Tongue (tissue), 2 donors: Measurements from ENCODE around the gene BTNL8. TPM values are rescaled to one million over a fixed set of nuclear protein-coding genes. Genes with fewer than 3 reads are reported as not detected.
A peak's percentile ranks its signal among the peaks of the same experiment; 100 is the strongest.
"Not testable (repeated sequence)": the region's sequence is repeated elsewhere in the genome, so short reads cannot be mapped to it uniquely, and the experiment has no call there.

Experiments used
- DNase-seq: peaks from one replicate; pipeline ENCODE4 v3.0.0-alpha.2; 2015
- total RNA-seq: library from RNA; depleted of rRNA; stranded (reverse); fragments of >200 nt; gene quantifications from one replicate; pipeline ENCODE4 v1.2.3, GENCODE V29; 2014

The BTNL8 gene
- total RNA-seq, 1 donor from 2014 or later = not detected

DNA sequence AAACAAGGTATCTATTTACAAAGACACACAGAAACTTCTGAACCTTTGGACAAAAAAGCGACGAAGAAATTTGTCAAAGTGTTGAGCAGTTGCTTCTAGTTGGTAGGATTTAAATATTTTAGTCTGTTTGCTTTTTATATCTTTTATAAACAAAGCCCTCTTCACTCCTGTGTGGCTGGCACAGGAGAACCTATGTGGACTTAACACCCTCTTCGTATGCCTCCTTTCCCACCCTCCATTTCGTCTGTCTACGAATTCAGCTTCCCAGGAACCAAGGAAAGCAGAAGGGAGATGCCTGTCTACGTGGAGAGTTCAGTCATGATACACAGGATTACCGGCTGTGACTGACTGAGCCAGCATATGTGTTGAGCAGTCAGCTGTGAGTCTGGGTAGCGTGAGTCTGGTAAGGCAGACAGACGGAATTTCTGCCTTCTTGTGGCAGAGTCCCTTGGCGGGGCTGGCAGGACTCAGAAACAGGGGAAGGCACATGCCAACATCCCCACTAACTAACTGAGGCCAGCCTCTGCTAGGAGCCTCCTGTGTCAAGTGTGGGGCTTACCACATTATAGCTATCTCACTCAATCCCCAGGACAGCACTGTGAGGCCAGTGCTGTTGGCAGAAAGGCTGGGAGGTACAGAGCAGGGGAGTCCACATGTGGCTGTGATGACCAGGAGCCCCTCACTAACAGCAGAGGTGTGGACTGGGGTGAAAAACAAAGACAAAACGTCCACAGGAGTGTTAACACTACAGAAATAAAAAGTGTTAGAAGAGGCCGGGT, 24.0 kb upstream of the BTNL8 start:
- DNase-seq = no peak

DNA sequence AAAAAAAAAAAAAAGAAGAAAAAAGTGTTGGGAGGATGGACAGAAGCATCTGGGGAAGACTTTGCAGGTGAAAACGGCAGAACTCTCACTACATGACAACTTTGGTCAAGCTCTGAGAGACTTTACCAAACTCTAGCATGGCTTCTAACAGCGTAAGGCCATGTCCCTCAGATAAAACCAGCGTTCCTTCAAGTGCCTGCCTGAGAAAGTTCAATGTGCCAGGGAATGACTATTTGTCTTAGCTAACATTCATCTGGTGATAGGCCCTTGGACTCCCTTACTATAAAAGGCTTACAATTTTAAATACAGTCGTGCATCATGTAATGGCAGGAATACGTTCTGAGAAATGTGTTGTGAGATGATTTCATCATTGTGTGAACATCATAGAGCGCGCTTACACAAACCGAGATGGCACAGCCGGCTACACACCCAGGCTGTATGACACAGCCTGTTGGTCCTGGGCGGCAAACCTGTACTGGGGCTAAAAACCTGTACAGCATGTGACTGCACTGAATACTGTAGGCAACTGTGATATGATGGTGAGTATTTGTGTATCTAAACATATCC, 23.0 kb upstream of the BTNL8 start:
- no peak for DNase-seq

DNA sequence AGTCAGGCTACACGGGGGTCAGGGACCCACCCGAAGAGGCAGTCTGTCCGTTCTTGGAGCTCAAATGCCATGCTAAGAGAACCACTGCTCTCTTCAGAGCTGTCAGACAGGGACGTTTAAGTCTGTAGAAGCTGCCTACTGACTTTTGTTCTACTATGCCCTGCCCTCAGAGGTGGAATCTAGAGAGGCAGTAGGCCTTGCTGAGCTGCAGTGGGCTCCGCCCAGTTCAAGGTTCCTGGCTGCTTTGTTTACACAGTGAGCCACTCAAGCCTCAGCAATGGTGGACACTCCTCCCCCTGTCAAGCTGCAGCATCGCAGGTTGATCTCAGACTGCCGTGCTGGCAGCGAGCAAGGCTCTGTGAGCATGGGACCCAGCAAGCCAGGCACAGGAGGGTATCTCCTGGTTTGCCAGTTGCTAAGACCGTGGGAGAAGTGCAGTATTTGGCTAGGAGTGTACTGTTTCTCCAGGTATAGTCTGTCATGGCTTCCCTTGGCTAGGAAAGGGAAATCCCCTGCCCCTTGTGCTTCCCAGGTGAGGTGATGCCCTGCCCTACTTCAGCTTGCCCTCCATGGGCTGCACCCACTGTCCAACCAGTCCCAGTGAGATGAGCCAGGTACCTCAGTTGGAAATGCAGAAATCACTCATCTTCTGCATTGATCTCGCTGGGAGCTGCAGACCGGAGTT, 13.0 kb upstream of the BTNL8 start:
- DNase-seq = not testable (repeated sequence)

DNA sequence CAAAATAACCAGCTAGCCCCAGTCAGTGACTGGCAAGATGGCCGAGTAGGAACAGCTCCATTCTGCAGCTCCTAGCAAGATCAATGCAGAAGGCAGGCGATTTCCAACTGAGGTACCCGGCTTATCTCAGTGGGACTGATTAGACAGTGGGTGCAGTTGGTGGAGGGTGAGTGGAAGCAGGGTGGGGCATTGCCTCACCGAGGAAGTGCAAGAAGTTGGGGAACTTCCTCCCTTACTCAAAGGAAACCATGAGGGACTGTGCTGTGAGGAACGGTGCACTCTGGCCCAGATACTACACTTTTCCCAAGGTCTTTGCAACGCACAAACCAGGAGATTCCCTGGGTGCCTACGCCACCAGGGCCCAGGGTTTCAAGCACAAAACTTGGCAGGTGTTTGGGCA, 9.6 kb upstream of the BTNL8 start:
- DNase-seq = no peak

DNA sequence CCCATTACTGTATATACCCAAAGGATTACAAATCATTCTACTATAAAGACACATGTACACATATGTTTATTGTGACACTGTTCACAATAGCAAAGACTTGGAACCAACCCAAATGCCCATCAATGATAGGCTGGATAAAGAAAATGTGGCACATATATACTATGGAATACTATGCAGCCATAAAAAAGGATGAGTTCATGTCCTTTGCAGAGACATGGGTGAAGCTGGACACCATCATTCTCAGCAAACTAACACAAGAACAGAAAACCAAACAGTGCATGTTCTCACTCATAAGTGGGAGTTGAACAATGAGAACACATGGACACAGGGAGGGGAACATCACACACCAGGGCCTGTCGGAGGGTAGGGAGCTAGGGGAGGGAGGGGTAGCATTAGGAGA, 3.6 kb upstream of the BTNL8 start:
- not testable (repeated sequence) for DNase-seq

DNA sequence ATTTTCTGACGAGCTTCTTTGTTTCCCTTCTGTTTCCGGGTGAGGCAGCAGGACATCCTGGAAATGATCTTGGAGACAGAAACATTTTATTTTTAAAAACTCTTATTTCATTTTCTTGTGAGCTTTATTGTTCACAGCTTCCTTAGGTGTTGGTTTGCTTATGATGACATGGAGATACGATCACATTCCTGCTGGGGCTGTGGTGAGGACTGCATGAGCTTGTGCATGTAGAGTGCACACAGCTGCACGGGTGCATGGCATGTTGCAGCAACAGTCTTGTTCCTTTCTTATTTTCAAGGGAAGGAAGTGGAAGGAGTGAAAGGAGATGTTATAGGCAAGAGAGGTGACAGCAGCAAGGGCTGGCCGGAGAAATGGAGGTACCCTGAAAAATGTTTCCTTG, 1.2 kb downstream of the BTNL8 start:
- no peak for DNase-seq

DNA sequence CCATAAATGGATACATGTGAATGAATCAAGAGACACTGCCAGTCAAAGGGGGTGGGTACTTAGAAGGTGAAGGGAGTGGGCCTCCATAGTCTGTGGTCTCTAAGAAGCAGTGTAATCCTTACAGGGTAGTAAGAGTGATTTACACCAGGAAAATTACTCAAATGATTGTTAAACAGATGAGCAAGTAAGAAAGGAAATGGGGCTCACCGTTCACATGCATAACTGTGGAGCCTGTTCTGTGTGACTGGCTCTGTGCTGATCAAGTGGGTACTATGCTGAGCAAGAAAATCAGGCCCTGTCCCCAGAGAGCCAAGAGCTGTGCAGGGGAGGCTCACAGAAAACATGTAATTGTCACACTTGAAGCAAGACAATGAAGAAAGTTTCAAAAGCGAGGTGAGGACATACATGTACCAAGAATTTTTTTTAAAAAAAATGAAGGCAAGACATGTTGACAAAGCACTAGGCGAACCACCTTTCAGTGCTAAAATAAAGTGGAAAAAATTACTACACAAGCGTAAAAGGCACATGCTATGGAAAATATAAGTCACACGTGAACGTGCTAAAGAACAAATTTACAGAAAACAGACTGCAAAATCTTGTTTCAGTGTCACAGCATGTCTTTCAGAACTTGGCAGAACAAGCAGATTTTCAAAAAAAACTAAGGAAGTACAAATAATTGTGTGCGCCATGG, 2.5 kb downstream of the BTNL8 start:
- DNase-seq = no peak

DNA sequence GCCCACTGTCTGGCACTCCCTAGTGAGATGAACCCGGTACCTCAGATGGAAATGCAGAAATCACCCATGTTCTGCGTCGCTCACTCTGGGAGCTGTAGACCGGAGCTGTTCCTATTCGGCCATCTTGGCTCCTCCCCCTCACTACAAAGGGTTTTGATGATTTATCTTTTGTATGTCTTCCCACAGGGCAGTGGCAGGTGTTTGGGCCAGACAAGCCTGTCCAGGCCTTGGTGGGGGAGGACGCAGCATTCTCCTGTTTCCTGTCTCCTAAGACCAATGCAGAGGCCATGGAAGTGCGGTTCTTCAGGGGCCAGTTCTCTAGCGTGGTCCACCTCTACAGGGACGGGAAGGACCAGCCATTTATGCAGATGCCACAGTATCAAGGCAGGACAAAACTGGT, 9.4 kb downstream of the BTNL8 start:
- DNase-seq = no peak

DNA sequence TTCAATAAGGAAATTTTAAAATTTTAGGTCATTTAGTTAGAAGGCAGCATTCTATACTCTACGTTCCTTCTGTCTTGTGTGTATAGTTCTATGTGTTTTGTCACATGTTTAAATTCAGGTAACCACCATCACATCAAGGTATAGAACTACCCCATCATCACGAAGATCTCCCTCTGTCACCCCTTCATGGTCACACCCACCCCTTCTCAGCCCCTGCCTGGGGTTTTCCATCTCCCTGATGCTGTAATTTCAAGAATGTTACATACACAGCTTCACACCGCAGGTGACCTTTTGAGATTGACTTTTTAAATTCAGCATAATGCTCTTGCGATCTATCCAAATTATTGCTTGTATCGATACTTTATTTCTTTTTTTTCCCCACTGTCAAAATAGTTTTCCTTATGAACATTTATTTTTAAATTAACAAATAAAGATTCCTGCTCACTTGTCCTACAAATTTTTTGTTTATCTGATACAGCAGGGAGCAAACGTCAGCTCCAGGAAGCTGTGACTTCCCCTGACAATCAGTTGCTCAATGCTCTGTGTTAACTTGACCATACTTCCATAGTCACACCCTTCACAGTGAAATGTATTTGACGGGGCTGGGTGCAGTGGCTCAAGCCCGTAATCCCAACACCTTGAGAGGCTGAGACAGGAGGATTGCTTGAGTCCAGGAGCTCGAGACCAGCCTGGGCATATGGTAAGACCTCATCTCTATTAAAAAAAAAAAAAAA, 10.2 kb downstream of the BTNL8 start:
- no peak for DNase-seq

DNA sequence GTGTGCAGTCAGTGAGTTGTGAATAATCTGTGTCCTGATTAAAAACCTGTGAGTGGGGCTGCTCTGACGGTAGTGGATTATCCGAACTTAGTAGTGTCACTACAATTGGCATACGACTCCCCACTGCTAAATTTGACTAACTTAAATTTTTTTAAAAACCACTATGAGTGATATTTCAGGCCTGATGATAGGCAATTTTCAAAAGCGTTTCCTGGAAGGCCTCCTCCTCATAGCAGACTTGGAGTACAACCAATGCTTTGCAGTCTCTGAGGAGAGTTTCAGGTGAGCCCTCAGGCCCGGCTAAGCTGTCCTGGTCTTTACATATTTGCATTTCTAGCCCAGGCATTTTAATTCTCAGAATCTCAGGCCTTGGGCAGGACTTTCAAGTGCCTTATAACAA, 10.8 kb downstream of the BTNL8 start:
- no peak for DNase-seq

DNA sequence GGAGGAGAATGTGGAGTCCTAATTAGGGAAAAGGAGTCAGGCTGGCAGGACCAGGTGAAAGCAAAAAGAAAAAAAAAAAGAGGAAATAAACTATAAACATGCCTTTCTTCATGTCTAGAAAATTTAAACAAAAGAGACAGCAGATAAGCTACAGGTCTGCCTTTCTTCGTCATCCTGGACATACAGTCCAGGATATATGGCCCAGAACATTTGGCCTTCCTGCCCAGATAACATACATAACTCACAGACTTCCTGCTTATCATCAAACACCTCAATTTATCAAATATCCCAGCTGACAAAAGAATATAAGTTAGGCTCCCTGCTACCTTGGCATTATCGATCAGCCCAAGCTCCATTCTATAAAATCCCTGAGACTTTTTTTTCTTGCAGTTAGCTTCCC, 11.2 kb downstream of the BTNL8 start:
- no peak for DNase-seq

DNA sequence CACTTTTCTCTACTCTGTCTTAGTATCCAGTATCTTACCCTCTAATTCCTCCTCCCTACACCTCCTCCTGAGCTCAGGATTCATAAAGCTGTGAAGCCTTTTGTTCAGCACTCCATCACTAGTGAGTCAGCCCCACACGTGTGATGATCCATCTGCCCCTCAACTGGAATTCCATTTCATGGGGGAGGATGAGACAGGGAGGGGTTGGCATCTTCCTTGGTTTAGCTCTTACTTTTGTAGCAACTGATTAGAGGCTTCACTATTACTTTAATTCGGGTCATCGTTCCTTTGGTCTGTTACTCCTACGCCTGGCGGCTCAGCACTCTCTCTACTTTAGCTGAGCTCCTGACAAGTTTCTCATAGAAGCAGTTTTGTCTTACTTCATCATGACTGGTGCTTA, 11.8 kb downstream of the BTNL8 start:
- DNase-seq = no peak

DNA sequence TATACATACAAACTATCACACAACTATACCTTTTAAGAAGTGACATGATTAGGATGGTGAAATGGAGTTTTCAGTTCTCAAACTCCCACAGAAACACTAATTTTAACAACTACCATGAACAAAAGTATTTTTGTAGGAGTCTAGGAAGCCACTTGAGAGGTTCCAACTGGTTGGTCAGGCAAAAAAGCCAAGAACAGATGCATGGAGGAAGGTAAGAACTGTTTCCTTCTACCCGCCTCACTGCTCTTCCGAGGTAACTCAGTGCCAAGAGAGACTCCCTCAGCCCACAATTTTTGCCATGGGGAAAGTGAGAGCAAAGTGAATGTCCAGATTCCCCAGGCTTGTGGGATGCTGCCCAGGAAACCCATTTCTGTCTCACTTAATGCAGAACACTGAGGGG, 15.7 kb downstream of the BTNL8 start:
- DNase-seq = no peak

DNA sequence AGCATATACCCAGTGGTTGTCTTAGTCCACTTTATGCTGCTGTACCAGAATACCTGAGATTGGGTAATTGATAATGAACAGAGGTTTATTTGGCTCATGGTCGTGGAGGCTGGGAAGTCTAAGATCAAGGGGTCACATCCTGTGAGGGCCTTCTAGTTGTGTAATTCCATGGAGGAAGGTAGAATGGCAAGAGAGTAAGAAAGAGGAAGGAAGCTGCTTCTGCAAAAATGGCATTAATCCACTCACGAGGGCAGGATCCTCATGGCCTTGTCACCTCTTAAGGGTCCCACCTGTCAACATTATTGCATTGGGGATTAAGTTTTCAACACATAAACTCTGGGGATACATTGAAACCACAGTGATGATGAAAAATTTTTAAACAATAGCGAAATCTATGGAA, 17.0 kb downstream of the BTNL8 start:
- peak; percentile 3 for DNase-seq

DNA sequence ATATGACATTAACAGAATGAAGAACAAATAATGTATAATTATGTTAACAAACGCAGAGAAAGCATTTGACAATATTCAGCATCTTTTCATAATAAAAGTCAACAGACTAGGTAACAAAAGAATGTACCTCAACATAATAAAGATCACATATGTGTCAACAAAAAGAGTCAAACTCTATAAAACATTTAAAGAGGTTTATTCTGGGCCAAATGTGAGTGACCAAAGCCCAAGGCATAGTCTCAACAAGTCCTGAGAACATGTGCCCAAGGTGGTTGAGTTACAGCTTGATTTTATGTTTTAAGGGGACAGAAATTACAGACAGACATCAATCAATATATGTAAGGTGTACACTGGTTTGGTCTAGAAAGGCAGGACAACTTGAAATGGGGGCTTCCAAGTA, 19.4 kb downstream of the BTNL8 start:
- DNase-seq = no peak

DNA sequence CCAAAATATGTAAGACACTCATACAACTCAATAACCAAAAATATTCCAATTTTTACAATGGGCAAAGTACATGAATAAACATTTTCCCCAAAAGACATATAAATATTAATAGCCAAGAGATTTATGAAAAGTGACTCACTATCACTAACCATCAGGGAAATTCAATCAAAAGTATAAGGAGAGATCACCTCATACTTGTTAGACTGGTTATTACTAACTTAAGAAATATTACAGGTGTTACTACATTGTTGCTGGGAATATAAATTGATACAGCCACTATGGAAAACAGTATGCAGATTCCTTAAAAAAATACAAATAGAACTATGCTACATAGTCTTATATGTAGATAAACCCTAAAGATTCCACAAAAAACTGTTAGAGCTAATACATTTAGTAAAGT, 21.8 kb downstream of the BTNL8 start:
- DNase-seq = no peak

DNA sequence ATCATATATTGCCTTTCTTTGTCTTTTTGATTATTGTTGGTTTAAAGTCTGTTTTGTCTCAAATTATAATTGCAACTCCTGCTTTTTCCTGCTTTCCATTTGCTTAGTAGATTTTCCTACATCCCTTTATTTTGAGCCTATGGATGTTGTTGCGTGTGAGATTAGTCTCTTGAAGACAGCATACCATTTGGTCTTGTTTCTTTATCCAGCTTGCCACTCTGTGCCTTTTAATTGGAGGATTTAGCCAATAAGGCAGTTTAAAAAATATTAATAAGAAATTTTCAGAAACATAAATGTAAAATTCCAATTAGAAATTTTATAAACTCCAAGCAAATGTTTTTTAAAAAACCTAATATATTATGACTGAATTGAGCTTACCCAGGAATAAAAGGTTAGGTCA, 24.0 kb downstream of the BTNL8 start:
- DNase-seq = no peak

DNA sequence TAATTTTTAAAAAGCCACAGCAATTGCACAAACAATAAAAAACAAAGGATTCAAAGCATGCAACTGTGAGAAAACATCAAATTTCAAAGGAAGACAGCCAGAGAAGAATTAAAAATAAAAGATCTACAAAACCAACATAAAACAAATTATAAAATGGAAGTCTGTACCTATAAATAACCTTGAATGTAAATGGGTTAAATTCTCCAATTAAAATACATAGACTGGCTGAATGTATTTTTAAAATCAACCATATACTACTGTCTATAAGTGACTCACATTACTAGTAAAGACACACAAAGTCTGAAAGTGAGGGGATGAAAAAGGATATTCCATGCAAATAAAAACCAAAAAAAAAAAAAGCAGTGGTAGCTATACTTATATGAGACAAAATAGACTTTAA, 33.7 kb downstream of the BTNL8 start:
- DNase-seq = no peak

DNA sequence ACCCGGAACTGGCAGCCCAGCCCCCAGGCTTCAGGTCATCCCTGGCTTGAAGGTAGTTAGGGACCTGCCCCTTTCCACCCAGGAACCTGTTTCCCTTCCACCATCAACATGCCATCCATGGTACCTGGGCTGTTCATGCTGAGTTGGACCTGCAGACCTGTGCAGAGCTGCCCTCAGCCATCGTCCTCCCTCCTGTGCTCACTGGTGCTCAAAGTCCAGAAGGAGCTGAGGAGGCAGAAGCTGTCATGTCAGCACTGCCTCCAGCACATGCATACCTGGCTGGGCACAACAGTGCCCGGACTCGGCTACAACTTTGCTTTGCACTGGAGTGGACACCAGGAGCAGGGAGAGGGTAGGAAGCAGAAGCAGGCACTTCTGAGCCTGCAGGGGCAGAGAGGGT, 36.2 kb downstream of the BTNL8 start:
- no peak for DNase-seq

DNA sequence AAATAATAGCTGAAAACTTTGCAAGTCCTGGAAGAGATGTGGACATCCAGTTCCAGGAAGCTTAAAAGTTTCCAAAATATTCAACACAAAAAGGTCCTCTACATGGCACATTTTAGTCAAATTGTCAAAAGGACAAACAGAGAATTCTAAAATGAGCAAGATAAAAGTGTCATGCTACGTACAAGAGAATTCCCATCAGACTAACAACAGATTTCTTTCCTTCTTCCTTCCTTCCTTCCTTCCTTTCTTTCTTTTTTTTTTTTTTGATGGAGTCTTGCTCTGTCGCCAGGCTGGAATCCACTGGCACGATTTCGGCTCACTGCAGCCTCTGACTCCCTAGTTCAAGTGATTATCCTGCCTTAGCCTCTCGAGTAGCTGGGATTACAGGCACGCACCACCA, 39.3 kb downstream of the BTNL8 start:
- no peak for DNase-seq

DNA sequence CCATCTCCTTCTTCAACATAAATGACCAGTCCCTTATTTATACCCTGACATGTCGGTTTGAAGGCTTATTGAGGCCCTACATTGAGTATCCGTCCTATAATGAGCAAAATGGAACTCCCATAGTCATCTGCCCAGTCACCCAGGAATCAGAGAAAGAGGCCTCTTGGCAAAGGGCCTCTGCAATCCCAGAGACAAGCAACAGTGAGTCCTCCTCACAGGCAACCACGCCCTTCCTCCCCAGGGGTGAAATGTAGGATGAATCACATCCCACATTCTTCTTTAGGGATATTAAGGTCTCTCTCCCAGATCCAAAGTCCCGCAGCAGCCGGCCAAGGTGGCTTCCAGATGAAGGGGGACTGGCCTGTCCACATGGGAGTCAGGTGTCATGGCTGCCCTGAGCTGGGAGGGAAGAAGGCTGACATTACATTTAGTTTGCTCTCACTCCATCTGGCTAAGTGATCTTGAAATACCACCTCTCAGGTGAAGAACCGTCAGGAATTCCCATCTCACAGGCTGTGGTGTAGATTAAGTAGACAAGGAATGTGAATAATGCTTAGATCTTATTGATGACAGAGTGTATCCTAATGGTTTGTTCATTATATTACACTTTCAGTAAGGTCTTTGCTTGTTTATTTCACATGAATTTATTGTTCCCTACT, 51.5 kb downstream of the BTNL8 start:
- DNase-seq = no peak

DNA sequence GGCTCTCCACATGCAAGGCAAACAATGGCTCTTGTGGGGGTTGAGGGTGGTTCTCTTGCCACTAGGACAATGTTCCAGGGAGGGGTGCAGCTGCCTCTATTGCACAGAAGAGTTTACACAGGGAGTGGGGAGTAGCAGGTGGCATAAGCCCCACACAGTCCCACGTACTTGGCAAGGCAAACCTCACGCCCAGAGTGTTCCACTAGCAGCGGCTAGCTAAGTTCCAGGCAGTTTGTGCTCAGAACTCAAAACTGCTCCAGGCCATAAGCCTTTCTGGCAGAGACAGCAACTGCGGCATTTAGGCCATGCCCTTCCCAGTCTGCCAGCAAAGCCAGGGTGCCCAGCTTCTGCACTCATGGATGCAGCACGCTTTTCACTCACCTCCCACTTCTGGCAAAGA, 60.7 kb downstream of the BTNL8 start:
- no peak for DNase-seq
